GM10266 (cell line): ENCODE results near the gene LAMA2.

Experiments used
- DNase-seq: peaks from one replicate; pipeline ENCODE4 v3.0.0; 2012; ENCODE audit errors: extremely low spot score
- TF ChIP-seq, protein P1 (sequence below): IDR thresholded peaks from 2 replicates; pipeline ENCODE4 v1.5.1; 2012; ENCODE audit warnings: mild to moderate bottlenecking, low read depth; ENCODE audit not compliant: control insufficient read depth, insufficient read depth; ENCODE audit errors: missing control alignments

Gene LAMA2

DNA sequence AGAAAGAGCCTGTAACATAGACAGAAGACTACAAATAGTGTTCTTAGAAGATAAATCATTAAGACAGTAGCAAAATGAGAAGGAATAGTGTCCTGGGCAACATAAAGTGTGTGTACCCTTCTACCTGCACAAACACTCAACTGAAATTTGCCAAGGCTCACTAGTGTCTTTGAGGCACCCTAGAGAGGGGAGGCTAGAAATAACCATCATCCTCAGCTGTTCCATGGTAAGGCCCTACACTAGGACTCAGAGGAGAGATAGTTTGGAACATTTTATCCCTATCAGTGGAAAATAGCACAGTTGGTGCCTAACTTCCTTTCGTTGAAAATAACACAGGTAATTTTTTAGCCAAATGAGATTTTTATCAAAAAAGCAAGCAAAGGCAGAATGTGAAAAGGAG lies 230.7 kb downstream of the LAMA2 start:
- TF ChIP-seq, protein P1, sequence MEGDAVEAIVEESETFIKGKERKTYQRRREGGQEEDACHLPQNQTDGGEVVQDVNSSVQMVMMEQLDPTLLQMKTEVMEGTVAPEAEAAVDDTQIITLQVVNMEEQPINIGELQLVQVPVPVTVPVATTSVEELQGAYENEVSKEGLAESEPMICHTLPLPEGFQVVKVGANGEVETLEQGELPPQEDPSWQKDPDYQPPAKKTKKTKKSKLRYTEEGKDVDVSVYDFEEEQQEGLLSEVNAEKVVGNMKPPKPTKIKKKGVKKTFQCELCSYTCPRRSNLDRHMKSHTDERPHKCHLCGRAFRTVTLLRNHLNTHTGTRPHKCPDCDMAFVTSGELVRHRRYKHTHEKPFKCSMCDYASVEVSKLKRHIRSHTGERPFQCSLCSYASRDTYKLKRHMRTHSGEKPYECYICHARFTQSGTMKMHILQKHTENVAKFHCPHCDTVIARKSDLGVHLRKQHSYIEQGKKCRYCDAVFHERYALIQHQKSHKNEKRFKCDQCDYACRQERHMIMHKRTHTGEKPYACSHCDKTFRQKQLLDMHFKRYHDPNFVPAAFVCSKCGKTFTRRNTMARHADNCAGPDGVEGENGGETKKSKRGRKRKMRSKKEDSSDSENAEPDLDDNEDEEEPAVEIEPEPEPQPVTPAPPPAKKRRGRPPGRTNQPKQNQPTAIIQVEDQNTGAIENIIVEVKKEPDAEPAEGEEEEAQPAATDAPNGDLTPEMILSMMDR, result no peak

DNA sequence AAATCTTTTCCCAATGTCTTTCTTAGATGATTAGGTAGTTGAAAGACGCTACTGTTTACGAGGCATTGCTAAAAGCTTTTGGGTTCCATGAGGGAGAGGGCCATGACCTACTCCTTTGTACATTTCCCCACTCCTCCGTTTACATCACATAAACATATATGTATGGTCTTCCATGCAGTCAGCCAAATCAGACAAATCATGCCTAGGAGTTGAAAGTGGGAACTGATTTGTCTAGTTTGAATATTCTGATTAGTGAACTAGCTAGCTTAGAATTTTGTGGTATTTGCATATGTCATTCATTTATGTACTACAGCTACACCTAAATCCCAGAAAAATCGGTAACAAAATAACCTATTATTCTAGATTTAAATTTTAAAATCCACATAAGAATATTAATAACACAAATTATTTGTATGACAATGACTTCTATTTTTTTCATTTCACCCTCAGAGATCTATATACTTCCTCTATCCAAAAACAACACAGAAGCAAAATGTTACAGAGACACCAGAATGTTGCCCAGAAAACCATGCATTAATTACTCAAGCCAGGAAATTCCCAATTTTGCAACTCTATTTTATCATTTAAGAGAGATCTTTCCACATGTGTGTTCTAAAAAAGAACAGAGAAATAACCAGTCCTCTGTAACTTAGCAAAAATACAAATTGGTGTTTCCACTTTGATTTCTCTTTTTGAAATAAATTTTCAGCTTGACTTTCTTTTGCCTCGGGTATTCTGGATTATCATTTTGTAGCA lies 231.9 kb downstream of the LAMA2 start:
- DNase-seq, result no peak
- TF ChIP-seq, protein P1, result no peak

More for the DNA sequence above, 230.7 kb downstream of the LAMA2 start:
- no peak for DNase-seq

DNA sequence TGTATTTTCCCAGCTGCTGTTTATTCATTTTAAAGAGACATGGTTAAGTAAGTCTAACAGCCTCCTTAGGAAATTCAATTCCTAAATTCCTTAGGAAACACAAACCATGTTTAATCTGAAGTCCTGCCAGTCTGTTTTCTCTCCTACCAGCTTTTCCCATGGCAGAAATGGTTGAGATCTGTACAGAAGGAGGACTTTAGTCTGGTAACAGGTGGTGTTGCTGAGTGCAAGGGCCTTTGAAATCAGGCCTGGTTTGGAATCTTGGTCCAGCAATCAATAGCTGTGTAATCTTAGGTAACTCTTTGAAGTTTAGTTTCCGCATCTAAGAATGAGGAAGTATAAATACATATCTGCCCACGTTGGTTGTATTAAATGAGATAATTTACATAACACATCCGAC lies 232.5 kb downstream of the LAMA2 start:
- TF ChIP-seq, protein P1, result no peak

GRCh38 chr6:129117355-129117754 lies 234.4 kb downstream of the LAMA2 start:
- no peak for DNase-seq
- TF ChIP-seq, protein P1, result no peak

More for the DNA sequence above, 232.5 kb downstream of the LAMA2 start:
- no peak for DNase-seq

DNA sequence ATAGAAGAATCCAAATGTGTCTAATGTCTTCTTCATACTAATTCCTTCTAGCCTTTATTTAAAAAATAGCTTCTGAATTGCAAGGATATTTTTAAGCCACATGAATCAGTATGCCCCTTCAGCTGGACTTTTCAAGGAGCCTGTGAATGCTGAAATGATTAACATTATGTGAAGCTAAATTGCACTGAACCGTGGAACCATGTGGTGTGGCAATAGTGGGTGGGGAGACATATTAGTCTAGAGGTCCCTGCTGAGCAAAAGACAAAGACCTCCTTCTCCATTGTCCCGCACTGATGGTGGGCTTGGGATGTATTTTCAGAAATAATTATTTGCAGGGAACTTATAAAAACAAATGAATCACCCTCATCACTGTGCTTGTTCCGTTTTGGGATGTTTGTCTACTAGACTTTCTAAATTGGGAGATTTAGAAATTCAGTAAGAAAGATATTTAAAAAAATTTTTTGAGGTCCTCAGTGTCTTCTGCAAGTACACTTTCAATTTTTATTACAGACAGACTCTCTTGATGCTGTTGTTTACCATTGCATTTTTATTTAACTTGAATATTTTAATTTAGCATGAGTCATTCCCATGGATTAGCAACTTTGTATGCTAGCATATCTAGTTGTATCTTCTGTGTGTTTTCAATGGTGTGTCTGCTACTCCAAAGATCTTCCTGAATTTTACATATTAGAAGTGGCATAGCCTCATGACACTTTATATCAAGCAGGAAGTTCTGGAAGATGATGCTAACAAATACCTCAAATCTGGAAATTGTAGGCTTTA lies 238.1 kb downstream of the LAMA2 start:
- TF ChIP-seq, protein P1, result no peak
- DNase-seq, result no peak

DNA sequence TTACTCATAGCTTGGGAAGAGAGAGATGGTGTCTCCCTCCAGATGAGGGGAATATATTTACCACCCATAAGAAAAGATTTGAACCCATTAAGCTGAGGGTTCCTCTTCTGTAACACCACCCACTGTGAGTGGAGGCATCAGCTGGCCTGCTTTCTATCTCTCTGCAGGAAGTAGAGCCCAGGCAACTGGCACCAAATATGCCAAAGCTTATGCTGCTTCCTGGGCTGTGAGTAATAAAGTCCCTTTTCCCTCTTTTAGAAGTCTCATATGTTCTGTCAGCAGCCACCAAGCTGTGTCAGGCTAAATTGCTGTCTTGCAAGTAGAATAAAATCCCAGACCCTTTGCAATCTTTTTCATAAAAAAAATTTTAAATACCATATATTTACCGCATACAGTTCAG lies 241.4 kb downstream of the LAMA2 start:
- no peak for DNase-seq

More for the DNA sequence above, 241.4 kb downstream of the LAMA2 start:
- TF ChIP-seq, protein P1, result no peak
